ENCODE results near the gene CSF1. TPM values are rescaled to one million over a fixed set of nuclear protein-coding genes. Genes with fewer than 3 reads are reported as not detected.
A peak's percentile ranks its signal among the peaks of the same experiment; 100 is the strongest.

Gene CSF1
- total and polyA plus RNA-seq, 12 donors: 6.3 to 26.2 (median 13.0) TPM

GRCh38 chr1:109959632-109959973, 49.0 kb downstream of the CSF1 start:
- TF ChIP-seq CTCF (IDR thresholded peaks at IDR 0.05): no peak
- peak overlapping the region in 3 of 10 donors; percentile 11 to 33 (median 12) for H3K27ac ChIP-seq
- no peaks in the 10 kb centered on the region for H3K9me3 ChIP-seq
- H3K4me1 ChIP-seq: peaks cover 0 to 38% (median 17%) of the 10 kb centered on the region in 9 donors
- no peak overlapping the region for H3K4me3 ChIP-seq
- intact Hi-C loops (cut with DNase I): no loop called here
- WGBS, 2 donors: 17 to 31% methylated on average over 1 of the region's 1 CpG
- no peak for ATAC-seq
- no peaks in the 10 kb centered on the region for H3K36me3 ChIP-seq
- no peaks in the 10 kb centered on the region for H3K27me3 ChIP-seq
- DNase-seq: no peak

GRCh38 chr1:109959974-109960744, 49.5 kb downstream of the CSF1 start:
- no peaks in the 10 kb centered on the region for H3K9me3 ChIP-seq
- intact Hi-C loops (cut with DNase I): no loop called here
- WGBS, 2 donors: 61 to 66% methylated on average over 7 of the region's 7 CpGs
- H3K27me3 ChIP-seq: no peaks in the 10 kb centered on the region
- no peaks in the 10 kb centered on the region for H3K36me3 ChIP-seq
- H3K4me1 ChIP-seq: peaks cover 0 to 38% (median 17%) of the 10 kb centered on the region in 9 donors
- no peak overlapping the region for H3K4me3 ChIP-seq
- H3K27ac ChIP-seq: peak overlapping the region in 3 of 10 donors; percentile 11 to 33 (median 12)
- DNase-seq: no peak
- ATAC-seq: peak in 3 of 8 donors; percentile 27 to 57 (median 28)
- no peak for TF ChIP-seq CTCF (IDR thresholded peaks at IDR 0.05)

- peak overlapping the region in 1 of 10 donors; percentile 12 for H3K27ac ChIP-seq
- 92 to 97% methylated on average over 1 of the region's 1 CpG for WGBS, 2 donors
Measured at GRCh38 chr1:109960745-109961094, 50.1 kb downstream of the CSF1 start.

GRCh38 chr1:109963864-109964263, 53.2 kb downstream of the CSF1 start:
- no peaks in the 10 kb centered on the region for H3K27me3 ChIP-seq
- WGBS, 2 donors: 65 to 83% methylated on average over 1 of the region's 1 CpG
- peaks cover 0 to 29% (median 14%) of the 10 kb centered on the region in 9 donors for H3K4me1 ChIP-seq
- no peak for DNase-seq
- ATAC-seq: no peak
- no peaks in the 10 kb centered on the region for H3K36me3 ChIP-seq
- peaks cover 0 to 6% (median 0%) of the 10 kb centered on the region in 11 donors for H3K9me3 ChIP-seq
- intact Hi-C loops (cut with DNase I): no loop called here
- no peak for TF ChIP-seq CTCF (IDR thresholded peaks at IDR 0.05)
- H3K4me3 ChIP-seq: no peak overlapping the region
- no peak overlapping the region for H3K27ac ChIP-seq

More at GRCh38 chr1:109960745-109961094, 50.1 kb downstream of the CSF1 start:
- intact Hi-C loops (cut with DNase I): no loop called here
- DNase-seq (no peak), ATAC-seq (no peak)
- H3K36me3 ChIP-seq: no peaks in the 10 kb centered on the region
- peaks cover 0 to 5% (median 0%) of the 10 kb centered on the region in 11 donors for H3K9me3 ChIP-seq
- no peak for TF ChIP-seq CTCF (IDR thresholded peaks at IDR 0.05)
- H3K4me3 ChIP-seq: no peak overlapping the region
- H3K4me1 ChIP-seq: peaks cover 0 to 38% (median 17%) of the 10 kb centered on the region in 9 donors
- no peaks in the 10 kb centered on the region for H3K27me3 ChIP-seq
